Motor neuron (in vitro differentiated cells): Measurements from ENCODE around the gene NDUFS6. TPM values are rescaled to one million over a fixed set of nuclear protein-coding genes. Genes with fewer than 3 reads are reported as not detected.
A peak's percentile ranks its signal among the peaks of the same experiment; 100 is the strongest.

Experiments used
- ATAC-seq, 8 experiments: fragments of 200-7000 bp; cut with Tn5 transposase; replicated peaks in 6 of 8; 2 replicates each; pipeline ENCODE4 v1.8.0; 2021; ENCODE audit warnings: mild to moderate bottlenecking in 8 of 8, moderate library complexity in 8 of 8
- H3K27ac ChIP-seq, 2 donors: fragments of 250-450 bp; sonication (Bioruptor Pico); 2 replicates each; pipeline ENCODE4 v1.9.0; 2021; ENCODE audit warnings: antibody characterized with exemption in 2 of 2, mild to moderate bottlenecking in 2 of 2, moderate library complexity in 1 of 2
- H3K4me1 ChIP-seq, 2 donors: fragments of 250-450 bp; sonication (Bioruptor Pico); replicated peaks in 1 of 2; 2 replicates each; pipeline ENCODE4 v1.6.1; 2021; ENCODE audit warnings: antibody characterized with exemption in 2 of 2, mild to moderate bottlenecking in 2 of 2, moderate library complexity in 1 of 2
- H3K4me3 ChIP-seq, 5 donors: fragments of 250-450 bp; sonication (Bioruptor Pico); 2 replicates each; pipeline ENCODE4 v1.9.0; 2021; ENCODE audit warnings: antibody characterized with exemption in 5 of 5, mild to moderate bottlenecking in 5 of 5, moderate library complexity in 4 of 5
- WGBS, 10 experiments: fragments of 450-650 bp; shearing (Covaris generic); methylation state at CpG; one replicate each; pipeline ENCODE4 v1.0.0; 2022; 5-methylcytosine and 5-hydroxymethylcytosine counted together
- in situ Hi-C, 9 experiments: fragments of 400-800 bp; cut with MboI; loops; one replicate each; pipeline ENCODE4 v1.15.0; 2021; ENCODE audit warnings: low sequenced_read_pairs in 9 of 9, low pct_unique_long_range_greater_than_20kb in 2 of 9; ENCODE audit not compliant: unreplicated experiment in 9 of 9
- total RNA-seq, 8 experiments: library from RNA; unstranded; fragments of 300-600 nt; gene quantifications; 2 replicates each; pipeline versions ENCODE4 v1.2.3 to v1.2.4, GENCODE V29; 2022

The NDUFS6 gene
- total RNA-seq, 8 experiments from 2014 or later: 51.6 to 103 (median 67.6) TPM

GRCh38 chr5:1768283-1769000 is 32.8 kb upstream of the NDUFS6 start:
- H3K4me1 ChIP-seq: no peaks in the 10 kb centered on the region
- no peak for ATAC-seq
- no peak overlapping the region for H3K27ac ChIP-seq
- in situ Hi-C loops: loop anchor here in 1 of 9 experiments (25.0 kb wide), 1 partner anchor 269 kb away; no protein-coding TSS in a partner anchor
- no peak overlapping the region for H3K4me3 ChIP-seq
- 93% methylated on average over 8 of the region's 35 CpGs; no CpG with 5 or more reads in 9 of the 10 experiments for WGBS, 10 experiments

GRCh38 chr5:1769017-1769640 is 32.1 kb upstream of the NDUFS6 start:
- ATAC-seq: no peak
- Histone ChIP-seq H3K4me3 (no peak overlapping the region), H3K27ac (no peak overlapping the region), H3K4me1 (no peaks in the 10 kb centered on the region)
- 95% methylated on average over 4 of the region's 54 CpGs; no CpG with 5 or more reads in 9 of the 10 experiments for WGBS, 10 experiments
- in situ Hi-C loops: loop anchor here in 1 of 9 experiments (25.0 kb wide), 1 partner anchor 268 kb away; no protein-coding TSS in a partner anchor

DNA sequence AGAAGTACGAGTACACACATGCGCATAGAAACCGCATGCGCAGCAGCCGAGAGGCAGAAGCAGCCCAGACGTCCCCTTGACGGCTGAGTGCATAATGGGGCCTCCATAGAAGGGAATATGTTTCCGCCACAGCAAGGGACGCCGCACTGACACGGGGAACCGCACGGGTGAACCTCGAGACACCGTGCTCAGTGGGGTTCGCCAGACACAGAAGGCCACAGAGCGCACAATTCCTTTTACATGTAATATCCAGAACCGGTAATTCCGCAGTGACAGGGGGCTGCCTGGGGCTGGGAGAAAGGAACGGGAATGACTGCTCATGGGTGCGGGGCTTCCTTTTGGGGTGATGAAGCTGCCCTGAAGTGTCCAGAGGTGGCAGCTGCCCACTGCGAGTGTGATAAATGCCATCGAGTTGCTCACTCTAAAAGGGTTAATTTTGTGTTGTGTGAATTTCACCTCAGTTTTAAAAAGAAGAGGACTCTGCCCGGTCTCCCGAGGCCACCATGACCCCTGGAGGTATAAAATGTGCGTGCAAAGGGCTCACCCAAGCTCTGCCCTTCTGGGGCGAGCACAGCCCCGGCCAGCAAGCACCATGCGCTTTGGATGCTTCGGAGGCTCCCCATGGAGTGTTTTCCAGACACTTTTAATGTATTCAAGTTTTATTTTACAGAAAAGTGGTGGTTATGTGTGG is 31.3 kb upstream of the NDUFS6 start:
- H3K27ac ChIP-seq: no peak overlapping the region
- ATAC-seq: no peak
- 7 to 100% (median 81%) methylated on average over 1 to 11 of the region's 30 CpGs; no CpG with 5 or more reads in 2 of the 10 experiments for WGBS, 10 experiments
- no peak overlapping the region for H3K4me3 ChIP-seq
- in situ Hi-C loops: loop anchor here in 1 of 9 experiments (25.0 kb wide), 1 partner anchor 267 kb away; no protein-coding TSS in a partner anchor
- no peaks in the 10 kb centered on the region for H3K4me1 ChIP-seq

GRCh38 chr5:1770443-1770802 is 30.8 kb upstream of the NDUFS6 start:
- in situ Hi-C loops: loop anchor here in 1 of 9 experiments (25.0 kb wide), 1 partner anchor 267 kb away; no protein-coding TSS in a partner anchor
- 44 to 87% (median 67%) methylated on average over 4 to 6 of the region's 6 CpGs; no CpG with 5 or more reads in 6 of the 10 experiments for WGBS, 10 experiments
- no peak for ATAC-seq
- H3K4me3 ChIP-seq: no peak overlapping the region
- H3K27ac ChIP-seq: no peak overlapping the region
- H3K4me1 ChIP-seq: no peaks in the 10 kb centered on the region

DNA sequence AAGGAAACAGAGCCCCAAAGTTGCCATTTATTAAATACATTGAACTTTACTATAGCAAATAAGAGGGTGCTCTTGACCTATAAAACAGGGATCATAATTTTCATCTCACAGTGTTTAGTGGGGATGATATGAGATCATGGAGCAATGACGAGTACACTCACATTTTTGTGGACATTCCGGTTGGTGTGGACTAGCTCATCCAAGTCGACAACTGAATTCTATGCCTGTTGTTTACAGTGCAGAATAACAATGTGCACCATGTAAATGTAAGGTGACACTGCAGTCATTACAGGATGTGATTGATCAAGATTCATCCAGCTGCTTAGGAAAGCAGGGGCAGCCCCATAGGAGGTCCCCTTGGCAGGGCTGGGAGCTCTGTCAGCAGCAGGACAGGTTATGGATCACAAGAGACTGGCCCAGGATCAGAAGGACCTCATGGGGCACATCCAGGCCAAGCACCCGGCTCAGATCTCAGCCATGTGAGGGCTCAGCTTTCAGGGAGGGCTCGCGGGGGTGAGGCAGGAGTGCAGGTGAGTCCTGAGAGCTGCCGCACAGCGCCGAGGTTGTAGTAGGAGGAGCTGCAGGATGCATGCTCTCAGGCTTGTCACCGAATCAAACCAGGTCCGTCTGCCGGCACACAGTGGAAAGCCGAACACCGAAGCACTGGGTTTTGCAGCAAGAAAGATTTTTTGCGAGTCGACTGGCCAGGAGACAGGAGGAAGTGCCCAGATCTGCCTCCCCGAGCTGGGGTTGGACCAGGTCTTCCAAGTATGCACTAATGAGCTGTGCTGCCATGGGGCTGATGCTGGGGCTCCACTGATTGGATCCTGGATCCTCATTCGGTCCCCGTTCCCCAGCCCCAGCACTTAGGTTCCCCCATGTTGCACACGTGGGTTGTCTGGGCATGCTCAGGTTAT is 29.8 kb upstream of the NDUFS6 start:
- H3K27ac ChIP-seq: no peak overlapping the region
- in situ Hi-C loops: loop anchor here in 1 of 9 experiments (25.0 kb wide), 1 partner anchor 266 kb away; no protein-coding TSS in a partner anchor
- H3K4me3 ChIP-seq: no peak overlapping the region
- H3K4me1 ChIP-seq: no peaks in the 10 kb centered on the region
- WGBS, 10 experiments: 7 to 100% (median 79%) methylated on average over 2 to 10 of the region's 20 CpGs; no CpG with 5 or more reads in 3 of the 10 experiments
- ATAC-seq: no peak

DNA sequence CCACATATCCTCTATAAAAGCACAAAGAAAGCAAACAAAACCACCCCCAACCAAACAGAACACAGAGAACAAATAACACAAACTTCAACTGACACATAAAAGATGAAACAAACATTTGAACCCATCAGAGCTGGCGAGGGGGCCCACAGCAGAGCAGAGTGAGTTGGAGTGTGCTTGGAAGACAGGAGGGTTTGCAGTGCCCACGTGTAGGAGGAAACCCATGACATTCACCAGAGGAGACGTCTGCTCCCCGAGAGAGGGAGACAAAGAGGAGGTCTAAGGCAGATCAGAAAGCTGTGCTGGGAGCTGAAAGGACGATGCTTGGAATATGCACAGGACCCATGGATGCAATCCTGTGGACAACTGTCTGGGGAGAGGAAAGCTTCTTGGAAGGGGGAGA is 28.6 kb upstream of the NDUFS6 start:
- in situ Hi-C loops: loop anchor here in 1 of 9 experiments (25.0 kb wide), 1 partner anchor 265 kb away; no protein-coding TSS in a partner anchor
- Histone ChIP-seq H3K4me3 (no peak overlapping the region), H3K27ac (no peak overlapping the region), H3K4me1 (no peaks in the 10 kb centered on the region)
- ATAC-seq: peak; percentile 71 to 94 (median 78)
- 7 to 47% (median 25%) methylated on average over 1 to 5 of the region's 5 CpGs; no CpG with 5 or more reads in 3 of the 10 experiments for WGBS, 10 experiments

DNA sequence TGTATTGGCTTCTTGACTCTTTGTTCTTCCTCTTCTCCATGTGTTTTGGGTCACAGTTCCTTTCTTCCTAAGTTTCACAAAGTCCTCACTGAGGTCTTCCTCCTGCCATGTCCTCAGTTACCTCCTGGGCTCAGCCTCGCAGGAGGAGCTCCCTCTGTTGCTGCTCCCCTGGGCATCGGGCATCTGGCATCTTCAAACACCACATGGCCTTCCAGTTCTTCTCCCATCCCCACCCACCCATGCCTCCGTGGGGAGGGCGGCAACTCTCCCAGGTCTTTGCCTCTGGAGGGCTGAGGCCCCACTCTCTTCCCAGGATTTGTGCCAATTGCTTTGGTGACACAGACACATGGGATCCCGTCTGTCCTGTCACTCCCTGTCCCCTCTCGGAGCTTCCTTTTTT is 24.4 kb upstream of the NDUFS6 start:
- in situ Hi-C loops: no loop called here
- H3K4me1 ChIP-seq: peaks cover 2% of the 10 kb centered on the region in 2 donors

GRCh38 chr5:1777281-1778137 is 23.7 kb upstream of the NDUFS6 start:
- Histone ChIP-seq H3K27ac (no peak overlapping the region), H3K4me3 (no peak overlapping the region), H3K4me1 (peaks cover 8 to 9% of the 10 kb centered on the region in 2 donors)
- ATAC-seq: no peak
- in situ Hi-C loops: no loop called here
- WGBS, 10 experiments: 84 to 100% (median 94%) methylated on average over 1 to 12 of the region's 31 CpGs; no CpG with 5 or more reads in 5 of the 10 experiments

More for the DNA sequence above, 24.4 kb upstream of the NDUFS6 start:
- Histone ChIP-seq H3K27ac (no peak overlapping the region), H3K4me3 (no peak overlapping the region)
- no peak for ATAC-seq
- 50% methylated on average over 1 to 2 of the region's 6 CpGs; no CpG with 5 or more reads in 8 of the 10 experiments for WGBS, 10 experiments

- Histone ChIP-seq H3K27ac (no peak overlapping the region), H3K4me3 (no peak overlapping the region), H3K4me1 (peaks cover 17 to 18% of the 10 kb centered on the region in 2 donors)
- ATAC-seq: no peak
- in situ Hi-C loops: no loop called here
- 47 to 95% (median 83%) methylated on average over 3 to 14 of the region's 19 CpGs; no CpG with 5 or more reads in 1 of the 10 experiments for WGBS, 10 experiments
These were observed 22.8 kb upstream of the NDUFS6 start for GRCh38 chr5:1778138-1779020.

- no peak overlapping the region for H3K27ac ChIP-seq
- H3K4me3 ChIP-seq: no peak overlapping the region
- WGBS, 10 experiments: 62 to 93% (median 88%) methylated on average over 3 to 21 of the region's 32 CpGs; no CpG with 5 or more reads in 4 of the 10 experiments
- in situ Hi-C loops: no loop called here
- peaks cover 25% of the 10 kb centered on the region in 2 donors for H3K4me1 ChIP-seq
- no peak for ATAC-seq
These were observed 22.1 kb upstream of the NDUFS6 start for GRCh38 chr5:1779021-1779680.
